H9 (cell line): ENCODE measurements around the gene CDCP2. TPM values are rescaled to one million over a fixed set of nuclear protein-coding genes. Genes with fewer than 3 reads are reported as not detected.

Experiments used
- DNase-seq: peaks from one replicate; pipeline ENCODE4 v3.0.0-alpha.2; 2017
- H2AFZ ChIP-seq: one replicate; pipeline ENCODE4 v1.6.1; 2013; ENCODE audit warnings: mild to moderate bottlenecking, low read length, control low read depth, moderate library complexity
- H2AK5ac ChIP-seq: 2 replicates; pipeline ENCODE4 v1.6.1; 2013; ENCODE audit warnings: low read length, control low read depth, mixed read lengths; ENCODE audit not compliant: insufficient read length
- H2BK120ac ChIP-seq: one replicate; pipeline ENCODE4 v1.6.1; 2013; ENCODE audit warnings: low read depth, mild to moderate bottlenecking, low read length, control low read depth, inconsistent platforms; ENCODE audit not compliant: poor library complexity, severe bottlenecking
- H2BK12ac ChIP-seq: 2 replicates; pipeline ENCODE4 v1.6.1; 2013; ENCODE audit warnings: low read length, control low read depth, mixed read lengths, low read depth; ENCODE audit not compliant: insufficient read length
- H2BK15ac ChIP-seq: 2 replicates; pipeline ENCODE4 v1.6.1; 2013; ENCODE audit warnings: low read depth, low read length, control low read depth
- H2BK20ac ChIP-seq: one replicate; pipeline ENCODE4 v1.6.1; 2013; ENCODE audit warnings: low read depth, mild to moderate bottlenecking, low read length, control low read depth, inconsistent platforms; ENCODE audit not compliant: poor library complexity, severe bottlenecking
- H2BK5ac ChIP-seq: 2 replicates; pipeline ENCODE4 v1.6.1; 2013; ENCODE audit warnings: low read length, control low read depth, mixed read lengths; ENCODE audit not compliant: insufficient read length
- H3K14ac ChIP-seq: 2 replicates; pipeline ENCODE4 v1.6.1; 2013; ENCODE audit warnings: low read length, control low read depth; ENCODE audit not compliant: insufficient read depth
- H3K18ac ChIP-seq: 2 replicates; pipeline ENCODE4 v1.6.1; 2013; ENCODE audit warnings: low read depth, mild to moderate bottlenecking, mixed read lengths, low read length, control low read depth; ENCODE audit not compliant: insufficient read length
- H3K23ac ChIP-seq: 2 replicates; pipeline ENCODE4 v1.6.1; 2013; ENCODE audit warnings: low read length, control low read depth, mixed read lengths, low read depth; ENCODE audit not compliant: insufficient read length
- H3K23me2 ChIP-seq: 2 replicates; pipeline ENCODE4 v1.6.1; 2013; ENCODE audit warnings: low read depth, mild to moderate bottlenecking, mixed read lengths, low read length, control low read depth; ENCODE audit not compliant: insufficient read length, poor library complexity, severe bottlenecking
- H3K27ac ChIP-seq: 2 replicates; pipeline ENCODE4 v1.5.1; 2013; ENCODE audit warnings: low read length, control low read depth, mixed read lengths, low read depth; ENCODE audit not compliant: insufficient read length
- H3K27me3 ChIP-seq: 2 replicates; pipeline ENCODE4 v1.6.1; 2013; ENCODE audit warnings: low read length, control low read depth, inconsistent platforms; ENCODE audit not compliant: insufficient read depth
- H3K4ac ChIP-seq: 2 replicates; pipeline ENCODE4 v1.6.1; 2013; ENCODE audit warnings: low read depth, mild to moderate bottlenecking, control low read depth, inconsistent platforms, low read length, moderate library complexity
- H3K4me1 ChIP-seq: 2 replicates; pipeline ENCODE4 v1.6.1; 2013; ENCODE audit warnings: low read length, control low read depth, inconsistent platforms; ENCODE audit not compliant: insufficient read depth
- H3K4me2 ChIP-seq: 2 replicates; pipeline ENCODE4 v1.6.1; 2013; ENCODE audit warnings: low read length, control low read depth, mixed read lengths; ENCODE audit not compliant: insufficient read length, insufficient read depth
- H3K56ac ChIP-seq: 2 replicates; pipeline ENCODE4 v1.6.1; 2013; ENCODE audit warnings: low read depth, mild to moderate bottlenecking, mixed read lengths, low read length, control low read depth; ENCODE audit not compliant: insufficient read length
- H3K79me1 ChIP-seq: 2 replicates; pipeline ENCODE4 v1.6.1; 2013; ENCODE audit warnings: low read depth, mild to moderate bottlenecking, moderate library complexity, low read length, control low read depth, inconsistent platforms; ENCODE audit not compliant: insufficient read depth, poor library complexity, severe bottlenecking
- H3K79me2 ChIP-seq: 2 replicates; pipeline ENCODE4 v1.6.1; 2013; ENCODE audit warnings: low read length, control low read depth, inconsistent platforms; ENCODE audit not compliant: insufficient read depth
- H3K9ac ChIP-seq: 2 replicates; pipeline ENCODE4 v1.6.1; 2013; ENCODE audit warnings: low read length, control low read depth, mixed read lengths; ENCODE audit not compliant: insufficient read length; ENCODE audit errors: extremely low read depth
- H3K9me3 ChIP-seq: one replicate; pipeline ENCODE4 v1.6.1; 2013; ENCODE audit warnings: low read depth, low read length, inconsistent platforms; ENCODE audit not compliant: control insufficient read depth
- H3T11ph ChIP-seq: one replicate; pipeline ENCODE4 v1.6.1; 2013; ENCODE audit warnings: mild to moderate bottlenecking, low read length, control low read depth, inconsistent platforms
- H4K20me1 ChIP-seq: one replicate; pipeline ENCODE4 v1.6.1; 2013; ENCODE audit not compliant: control insufficient read depth, insufficient read length, insufficient read depth
- H4K5ac ChIP-seq: 2 replicates; pipeline ENCODE4 v1.6.1; 2013; ENCODE audit warnings: low read depth, mild to moderate bottlenecking, mixed read lengths, low read length, control low read depth; ENCODE audit not compliant: insufficient read length
- H4K8ac ChIP-seq: replicated peaks from 2 replicates; pipeline ENCODE4 v1.6.1; 2013; ENCODE audit warnings: low read length, control low read depth, mixed read lengths, low read depth; ENCODE audit not compliant: insufficient read length
- H4K91ac ChIP-seq: 2 replicates; pipeline ENCODE4 v1.6.1; 2013; ENCODE audit warnings: low read depth, mild to moderate bottlenecking, moderate library complexity, mixed read lengths, low read length, control low read depth; ENCODE audit not compliant: insufficient read length
- H3K27ac Mint-ChIP-seq, 3 experiments: 2 replicates in 2 of 3; 3 replicates in 1 of 3; pipeline ENCODE4 v1.8.0; 2020 to 2021; ENCODE audit warnings: mixed read lengths in 3 of 3, mild to moderate bottlenecking in 1 of 3, moderate library complexity in 1 of 3
- H3K27me3 Mint-ChIP-seq: 2 replicates; pipeline ENCODE4 v1.8.0; 2021; ENCODE audit warnings: low read depth, mild to moderate bottlenecking, moderate library complexity, mixed read lengths
- H3K36me3 Mint-ChIP-seq, 3 experiments: 2 replicates in 2 of 3; 3 replicates in 1 of 3; pipeline ENCODE4 v1.8.0; 2020 to 2021; ENCODE audit warnings: low read depth in 3 of 3, mixed read lengths in 3 of 3; ENCODE audit not compliant: insufficient read depth in 1 of 3
- H3K4me1 Mint-ChIP-seq, 2 experiments: 2 replicates each; pipeline ENCODE4 v1.8.0; 2020; ENCODE audit warnings: mixed read lengths in 2 of 2
- H3K4me3 Mint-ChIP-seq, 2 experiments: 2 replicates in 1 of 2; 3 replicates in 1 of 2; pipeline ENCODE4 v1.8.0; 2020 to 2021; ENCODE audit warnings: mild to moderate bottlenecking in 2 of 2, mixed read lengths in 2 of 2, moderate library complexity in 1 of 2
- H3K9me3 Mint-ChIP-seq, 2 experiments: 2 replicates in 1 of 2; 3 replicates in 1 of 2; pipeline ENCODE4 v1.8.0; 2020; ENCODE audit warnings: mild to moderate bottlenecking in 2 of 2, mixed read lengths in 2 of 2, moderate library complexity in 1 of 2
- WGBS: extraction: QIAGEN DNeasy Blood & Tissue Kit; methylation state at CpG from one replicate; pipeline ENCODE4 v1.1.7; 2013; ENCODE audit warnings: missing lambda C conversion rate, low lambda C conversion rate, mixed read lengths; ENCODE audit not compliant: insufficient read length; ENCODE audit errors: extremely low coverage; 5-methylcytosine and 5-hydroxymethylcytosine counted together
- total RNA-seq: library from RNA; stranded (reverse); gene quantifications from 2 replicates; pipeline ENCODE4 v1.2.1, GENCODE V29; 2021
- TF ChIP-seq, protein P1 (sequence below): fragments of 200-600 bp; sonication (generic); conservative IDR thresholded peaks from 3 replicates; pipeline ENCODE4 v1.8.0; 2021; ENCODE audit warnings: antibody characterized with exemption, mild to moderate bottlenecking

The CDCP2 gene
- total RNA-seq, 1 experiment from 2014 or later, result not detected

DNA sequence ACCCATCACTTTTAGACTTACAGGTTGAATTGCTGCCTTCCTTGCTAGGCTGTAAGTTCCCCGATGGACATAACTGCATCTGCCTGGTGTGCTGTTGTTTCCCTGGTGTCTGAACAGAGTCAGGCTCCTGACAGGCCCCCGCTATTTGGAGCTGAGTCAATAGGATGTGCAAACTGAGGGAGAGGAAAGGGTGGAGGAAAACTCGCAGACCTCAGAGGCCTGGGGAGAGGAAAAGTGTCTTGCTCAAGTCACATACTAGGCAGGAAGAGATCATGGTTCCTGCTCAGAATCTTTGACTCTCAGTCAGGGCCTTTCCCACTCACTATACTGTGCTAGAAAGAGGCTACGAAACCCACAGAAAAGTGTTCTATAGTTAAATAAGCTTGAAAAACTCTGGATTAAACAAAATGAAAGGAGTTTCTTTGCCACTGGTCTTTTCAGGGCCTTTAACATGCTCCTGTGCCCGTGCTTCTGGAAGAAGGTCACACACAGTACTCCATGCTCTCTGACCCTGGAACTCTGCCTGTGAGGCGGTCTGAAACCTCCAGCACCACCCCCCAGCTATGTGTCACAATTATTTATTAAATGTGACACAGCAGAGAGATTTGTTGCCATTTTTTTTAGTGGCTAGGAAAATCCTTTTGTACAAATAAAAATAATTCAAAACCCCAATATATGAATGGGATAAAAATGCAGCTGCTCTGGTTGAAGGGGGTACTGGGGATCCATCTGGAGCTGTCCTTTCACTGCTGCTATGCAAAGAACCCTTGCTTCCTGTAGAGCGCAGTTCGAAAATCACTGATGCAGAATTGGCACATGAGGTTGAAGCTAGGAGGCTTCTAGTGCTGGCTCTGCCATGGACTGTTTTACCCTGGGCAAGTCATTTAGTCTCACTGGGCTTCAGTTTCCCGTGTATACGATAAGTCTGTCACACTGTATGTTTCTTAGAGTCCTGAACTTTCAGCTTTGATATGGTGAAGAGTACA lies 20.1 kb upstream of the CDCP2 start:
- no peak overlapping the region for H2AK5ac ChIP-seq
- H4K91ac ChIP-seq, result no peak overlapping the region
- no peak overlapping the region for H3K56ac ChIP-seq
- no peak overlapping the region for H2BK20ac ChIP-seq
- H4K8ac ChIP-seq, result no peak overlapping the region
- H3K4me1 Mint-ChIP-seq, result peaks cover 4 to 9% of the 10 kb centered on the region in 2 experiments
- H2BK15ac ChIP-seq, result no peak overlapping the region
- H3K9me3 ChIP-seq, result no peaks in the 10 kb centered on the region
- H3K27ac Mint-ChIP-seq, result peak overlapping the region; percentile 46 to 81 (median 78); a peak in 4 of 7 replicates
- no peak overlapping the region for H3K23ac ChIP-seq
- no peak overlapping the region for H3K27ac ChIP-seq
- H3K4me3 Mint-ChIP-seq, result no peak overlapping the region; a peak in 1 of 5 replicates
- H3K9me3 Mint-ChIP-seq, result no peaks in the 10 kb centered on the region
- H3K27me3 Mint-ChIP-seq, result peaks cover 2% of the 10 kb centered on the region; the same call in 1 of the 2 replicates
- H3K14ac ChIP-seq, result no peak overlapping the region
- H3K79me1 ChIP-seq, result no peaks in the 10 kb centered on the region
- H3K9ac ChIP-seq, result no peak overlapping the region
- no peak for DNase-seq
- TF ChIP-seq, protein P1, sequence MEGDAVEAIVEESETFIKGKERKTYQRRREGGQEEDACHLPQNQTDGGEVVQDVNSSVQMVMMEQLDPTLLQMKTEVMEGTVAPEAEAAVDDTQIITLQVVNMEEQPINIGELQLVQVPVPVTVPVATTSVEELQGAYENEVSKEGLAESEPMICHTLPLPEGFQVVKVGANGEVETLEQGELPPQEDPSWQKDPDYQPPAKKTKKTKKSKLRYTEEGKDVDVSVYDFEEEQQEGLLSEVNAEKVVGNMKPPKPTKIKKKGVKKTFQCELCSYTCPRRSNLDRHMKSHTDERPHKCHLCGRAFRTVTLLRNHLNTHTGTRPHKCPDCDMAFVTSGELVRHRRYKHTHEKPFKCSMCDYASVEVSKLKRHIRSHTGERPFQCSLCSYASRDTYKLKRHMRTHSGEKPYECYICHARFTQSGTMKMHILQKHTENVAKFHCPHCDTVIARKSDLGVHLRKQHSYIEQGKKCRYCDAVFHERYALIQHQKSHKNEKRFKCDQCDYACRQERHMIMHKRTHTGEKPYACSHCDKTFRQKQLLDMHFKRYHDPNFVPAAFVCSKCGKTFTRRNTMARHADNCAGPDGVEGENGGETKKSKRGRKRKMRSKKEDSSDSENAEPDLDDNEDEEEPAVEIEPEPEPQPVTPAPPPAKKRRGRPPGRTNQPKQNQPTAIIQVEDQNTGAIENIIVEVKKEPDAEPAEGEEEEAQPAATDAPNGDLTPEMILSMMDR, result no peak
- no peak overlapping the region for H3K4ac ChIP-seq
- H3T11ph ChIP-seq, result no peak overlapping the region
- H4K20me1 ChIP-seq, result no peaks in the 10 kb centered on the region
- H2BK5ac ChIP-seq, result no peak overlapping the region
- no peaks in the 10 kb centered on the region for H3K79me2 ChIP-seq
- H3K4me2 ChIP-seq, result no peak overlapping the region
- no peak overlapping the region for H2BK120ac ChIP-seq
- no peaks in the 10 kb centered on the region for H3K4me1 ChIP-seq
- H2BK12ac ChIP-seq, result no peak overlapping the region
- H3K18ac ChIP-seq, result no peak overlapping the region
- H2AFZ ChIP-seq, result no peak overlapping the region
- H3K36me3 Mint-ChIP-seq, result no peaks in the 10 kb centered on the region; a peak in 1 of 7 replicates
- H3K23me2 ChIP-seq, result no peaks in the 10 kb centered on the region
- H4K5ac ChIP-seq, result no peak overlapping the region
- no peaks in the 10 kb centered on the region for H3K27me3 ChIP-seq
- no CpG with 5 or more reads among the region's 10 CpGs for WGBS
